Osteoblast (primary cell): ENCODE data around the gene GPR158. TPM values are rescaled to one million over a fixed set of nuclear protein-coding genes. Genes with fewer than 3 reads are reported as not detected.

ENCODE experiments used
- DNase-seq: peaks from one replicate; pipeline ENCODE4 v3.0.0; 2011; ENCODE audit warnings: low spot score, mixed read lengths; ENCODE audit not compliant: insufficient read length; ENCODE audit errors: missing footprints
- H2AFZ ChIP-seq: 2 replicates; pipeline ENCODE4 v1.6.0; 2011; ENCODE audit warnings: mild to moderate bottlenecking, low read length
- H3K27ac ChIP-seq: 2 replicates; pipeline ENCODE4 v1.5.1; 2011; ENCODE audit warnings: mild to moderate bottlenecking, low read depth, low read length, moderate library complexity
- H3K27me3 ChIP-seq: 2 replicates; pipeline ENCODE4 v1.6.0; 2012; ENCODE audit warnings: mild to moderate bottlenecking, control low read depth, inconsistent platforms, low read length, moderate library complexity; ENCODE audit not compliant: insufficient read depth
- H3K36me3 ChIP-seq: 2 replicates; pipeline ENCODE4 v1.5.1; 2011; ENCODE audit warnings: mild to moderate bottlenecking, low read length, control low read depth, moderate library complexity; ENCODE audit not compliant: insufficient read depth
- H3K4me1 ChIP-seq: 2 replicates; pipeline ENCODE4 v1.5.1; 2011; ENCODE audit warnings: mild to moderate bottlenecking, low read length, control low read depth, moderate library complexity; ENCODE audit not compliant: insufficient read depth
- H3K4me2 ChIP-seq: 2 replicates; pipeline ENCODE4 v1.6.0; 2011; ENCODE audit warnings: mild to moderate bottlenecking, low read length; ENCODE audit not compliant: insufficient read depth
- H3K4me3 ChIP-seq: fragments of 200-600 bp; sonication (generic); 3 replicates; pipeline ENCODE4 v1.5.1; 2012; ENCODE audit warnings: mild to moderate bottlenecking, low read length, inconsistent platforms; ENCODE audit not compliant: insufficient read depth
- H3K79me2 ChIP-seq: 2 replicates; pipeline ENCODE4 v1.6.0; 2012; ENCODE audit warnings: mild to moderate bottlenecking, low read length, control low read depth, inconsistent platforms; ENCODE audit not compliant: insufficient read depth
- H3K9me3 ChIP-seq: 2 replicates; pipeline ENCODE4 v1.5.1; 2011; ENCODE audit warnings: low read depth, low read length, control low read depth
- H4K20me1 ChIP-seq: 2 replicates; pipeline ENCODE4 v1.6.0; 2012; ENCODE audit warnings: mild to moderate bottlenecking, low read length, control low read depth; ENCODE audit not compliant: insufficient read depth
- total RNA-seq: library from RNA; depleted of rRNA; stranded (reverse); fragments of >200 nt; gene quantifications from 2 replicates; pipeline ENCODE4 v1.2.3, GENCODE V29; 2012
- TF ChIP-seq, protein P1 (sequence below): IDR thresholded peaks from 2 replicates; pipeline ENCODE4 v1.5.1; 2011; ENCODE audit warnings: mild to moderate bottlenecking, low read depth, low read length, moderate library complexity; ENCODE audit errors: extremely low read depth

GPR158 gene
- total RNA-seq, 1 donor: under 0.01 TPM

DNA sequence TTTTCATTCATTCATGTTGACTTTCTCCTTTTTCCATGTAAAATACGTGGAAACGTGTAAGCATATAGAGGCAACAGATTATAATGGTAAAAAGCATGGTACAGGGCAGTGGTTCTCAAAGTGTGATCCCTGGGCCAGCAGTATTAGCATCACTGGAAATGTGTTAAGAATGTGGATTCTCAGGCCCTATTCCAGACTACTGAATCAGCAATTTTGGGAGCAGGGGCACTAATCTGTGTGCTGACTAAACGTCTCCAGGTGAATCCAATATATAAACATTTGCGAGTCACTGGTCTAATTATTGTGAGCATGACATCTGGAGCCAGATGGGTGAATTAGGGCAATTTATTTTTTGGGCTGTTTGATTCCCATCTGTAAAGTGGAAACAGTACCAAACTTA is 5.1 kb upstream of the GPR158 start:
- no peak overlapping the region for H3K4me3 ChIP-seq
- H2AFZ ChIP-seq: no peak overlapping the region
- H3K79me2 ChIP-seq: no peaks in the 10 kb centered on the region
- peaks cover 3% of the 10 kb centered on the region for H3K4me1 ChIP-seq
- no peaks in the 10 kb centered on the region for H3K9me3 ChIP-seq
- no peak overlapping the region for H3K27ac ChIP-seq
- DNase-seq: no peak
- TF ChIP-seq, protein P1, sequence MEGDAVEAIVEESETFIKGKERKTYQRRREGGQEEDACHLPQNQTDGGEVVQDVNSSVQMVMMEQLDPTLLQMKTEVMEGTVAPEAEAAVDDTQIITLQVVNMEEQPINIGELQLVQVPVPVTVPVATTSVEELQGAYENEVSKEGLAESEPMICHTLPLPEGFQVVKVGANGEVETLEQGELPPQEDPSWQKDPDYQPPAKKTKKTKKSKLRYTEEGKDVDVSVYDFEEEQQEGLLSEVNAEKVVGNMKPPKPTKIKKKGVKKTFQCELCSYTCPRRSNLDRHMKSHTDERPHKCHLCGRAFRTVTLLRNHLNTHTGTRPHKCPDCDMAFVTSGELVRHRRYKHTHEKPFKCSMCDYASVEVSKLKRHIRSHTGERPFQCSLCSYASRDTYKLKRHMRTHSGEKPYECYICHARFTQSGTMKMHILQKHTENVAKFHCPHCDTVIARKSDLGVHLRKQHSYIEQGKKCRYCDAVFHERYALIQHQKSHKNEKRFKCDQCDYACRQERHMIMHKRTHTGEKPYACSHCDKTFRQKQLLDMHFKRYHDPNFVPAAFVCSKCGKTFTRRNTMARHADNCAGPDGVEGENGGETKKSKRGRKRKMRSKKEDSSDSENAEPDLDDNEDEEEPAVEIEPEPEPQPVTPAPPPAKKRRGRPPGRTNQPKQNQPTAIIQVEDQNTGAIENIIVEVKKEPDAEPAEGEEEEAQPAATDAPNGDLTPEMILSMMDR: no peak
- no peaks in the 10 kb centered on the region for H3K36me3 ChIP-seq
- no peak overlapping the region for H3K4me2 ChIP-seq
- H4K20me1 ChIP-seq: no peaks in the 10 kb centered on the region
- H3K27me3 ChIP-seq: peaks cover 2% of the 10 kb centered on the region

DNA sequence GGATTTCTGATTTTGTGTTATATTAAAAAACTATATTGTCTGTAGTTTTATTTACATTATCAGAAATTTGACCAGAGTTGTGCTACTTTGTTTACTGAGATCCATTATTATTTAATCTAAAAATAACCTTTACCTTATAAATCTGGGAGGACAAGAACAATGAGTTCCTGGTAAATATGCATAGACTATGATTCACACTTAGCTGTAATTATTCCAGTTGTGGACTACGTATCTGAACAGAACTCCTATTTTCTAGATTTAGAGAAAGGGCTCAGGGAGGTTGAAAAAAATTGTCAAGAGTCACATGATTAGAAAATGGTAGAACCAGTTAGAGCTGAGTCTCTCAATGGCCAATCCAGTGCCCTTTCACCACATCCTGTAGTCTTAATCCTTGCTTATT is 4.2 kb upstream of the GPR158 start:
- no peak overlapping the region for H3K27ac ChIP-seq
- H2AFZ ChIP-seq: no peak overlapping the region
- DNase-seq: no peak
- TF ChIP-seq, protein P1: no peak
- peaks cover 3% of the 10 kb centered on the region for H3K4me1 ChIP-seq
- H4K20me1 ChIP-seq: no peaks in the 10 kb centered on the region
- no peak overlapping the region for H3K4me2 ChIP-seq
- no peaks in the 10 kb centered on the region for H3K9me3 ChIP-seq
- no peaks in the 10 kb centered on the region for H3K36me3 ChIP-seq
- no peak overlapping the region for H3K4me3 ChIP-seq
- peaks cover 11% of the 10 kb centered on the region for H3K27me3 ChIP-seq
- H3K79me2 ChIP-seq: no peaks in the 10 kb centered on the region

DNA sequence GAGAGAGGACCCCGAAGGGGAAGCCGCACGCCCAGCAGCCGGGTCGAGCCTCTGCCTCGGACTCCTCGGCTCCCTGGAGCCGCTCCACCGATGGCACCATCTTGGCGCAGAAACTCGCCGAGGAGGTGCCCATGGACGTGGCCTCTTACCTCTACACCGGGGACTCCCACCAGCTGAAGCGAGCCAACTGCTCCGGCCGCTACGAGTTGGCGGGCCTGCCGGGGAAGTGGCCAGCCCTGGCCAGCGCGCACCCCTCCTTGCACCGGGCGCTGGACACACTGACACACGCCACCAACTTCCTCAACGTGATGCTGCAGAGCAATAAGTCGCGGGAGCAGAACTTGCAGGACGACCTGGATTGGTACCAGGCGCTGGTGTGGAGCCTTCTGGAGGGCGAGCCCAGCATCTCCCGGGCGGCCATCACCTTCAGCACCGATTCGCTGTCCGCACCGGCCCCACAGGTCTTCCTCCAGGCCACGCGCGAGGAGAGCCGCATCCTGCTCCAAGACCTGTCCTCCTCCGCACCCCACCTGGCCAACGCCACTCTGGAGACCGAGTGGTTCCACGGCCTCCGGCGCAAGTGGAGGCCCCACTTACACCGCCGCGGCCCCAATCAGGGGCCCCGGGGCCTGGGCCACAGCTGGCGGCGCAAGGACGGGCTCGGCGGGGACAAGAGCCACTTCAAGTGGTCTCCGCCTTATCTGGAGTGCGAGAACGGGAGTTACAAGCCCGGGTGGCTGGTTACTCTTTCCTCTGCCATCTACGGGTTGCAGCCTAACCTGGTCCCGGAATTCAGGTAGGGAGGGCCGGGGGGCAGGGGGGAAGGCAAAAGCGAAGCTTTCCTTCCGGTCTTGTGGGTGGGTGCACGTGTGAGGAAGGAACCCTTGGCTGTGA is 973 bp downstream of the GPR158 start:
- DNase-seq: peak; percentile 55
- peaks cover 3% of the 10 kb centered on the region for H3K4me1 ChIP-seq
- no peak overlapping the region for H2AFZ ChIP-seq
- no peaks in the 10 kb centered on the region for H3K79me2 ChIP-seq
- H3K4me2 ChIP-seq: no peak overlapping the region
- TF ChIP-seq, protein P1: no peak
- H3K36me3 ChIP-seq: no peaks in the 10 kb centered on the region
- H4K20me1 ChIP-seq: no peaks in the 10 kb centered on the region
- H3K27ac ChIP-seq: no peak overlapping the region
- peaks cover 38% of the 10 kb centered on the region for H3K27me3 ChIP-seq
- no peak overlapping the region for H3K4me3 ChIP-seq
- no peaks in the 10 kb centered on the region for H3K9me3 ChIP-seq

DNA sequence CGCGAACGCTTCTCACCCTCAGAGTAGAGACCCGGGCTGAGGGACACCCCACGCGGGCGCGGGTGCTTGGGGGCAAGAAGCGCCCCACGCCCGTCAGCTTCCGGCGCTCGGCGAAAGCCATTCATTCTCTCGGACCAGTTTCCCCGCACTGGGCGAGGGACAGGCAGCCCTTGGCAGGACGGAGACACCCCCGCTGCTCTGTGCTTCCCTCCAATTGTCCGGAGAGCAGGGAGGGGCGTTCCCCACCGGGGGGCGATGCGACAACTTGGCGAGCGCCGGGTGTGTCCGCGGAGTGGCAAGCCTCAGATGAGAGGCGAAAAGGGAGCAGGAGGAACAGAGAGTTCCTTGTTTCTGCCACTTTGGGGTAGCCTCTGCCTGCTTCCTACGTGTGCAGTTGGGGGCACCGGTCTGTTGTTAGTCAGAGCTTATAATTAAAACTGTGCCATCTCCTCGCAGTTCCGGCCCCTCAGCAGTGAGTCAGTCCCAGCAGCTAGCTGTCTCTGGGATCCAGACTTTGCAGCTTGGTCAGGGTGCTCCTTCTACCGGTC is 1.7 kb downstream of the GPR158 start:
- H3K9me3 ChIP-seq: no peaks in the 10 kb centered on the region
- peaks cover 3% of the 10 kb centered on the region for H3K4me1 ChIP-seq
- no peak for DNase-seq
- no peaks in the 10 kb centered on the region for H4K20me1 ChIP-seq
- H3K27ac ChIP-seq: no peak overlapping the region
- TF ChIP-seq, protein P1: no peak
- H3K4me3 ChIP-seq: no peak overlapping the region
- no peaks in the 10 kb centered on the region for H3K36me3 ChIP-seq
- no peaks in the 10 kb centered on the region for H3K79me2 ChIP-seq
- H3K27me3 ChIP-seq: peaks cover 38% of the 10 kb centered on the region
- no peak overlapping the region for H2AFZ ChIP-seq
- no peak overlapping the region for H3K4me2 ChIP-seq
